Naive thymus-derived CD4-positive, alpha-beta T cell (primary cell): Measurements from ENCODE around the gene SRGAP1. TPM values are rescaled to one million over a fixed set of nuclear protein-coding genes. Genes with fewer than 3 reads are reported as not detected.

Source experiments
- ATAC-seq: fragments of 150-1000 bp; cut with Tn5 transposase; 2 replicates; pipeline ENCODE4 v1.10.0; 2021; ENCODE audit warnings: mild to moderate bottlenecking, moderate library complexity
- CTCF ChIA-PET: fragments of 350-600 bp; sonication (Branson Sonifier 250); formaldehyde crosslinking; loops from one replicate; lab custom pipeline; 2021; ENCODE audit warnings: antibody characterized with exemption; lab: Charles Lee
- POLR2A ChIA-PET: fragments of 350-600 bp; sonication (Branson Sonifier 250); formaldehyde crosslinking; loops from one replicate; lab custom pipeline; 2021; ENCODE audit warnings: antibody characterized with exemption, inconsistent platforms; lab: Charles Lee
- DNase-seq, 9 donors: peaks; one replicate each; pipeline versions ENCODE4 v3.0.0 to v3.0.0-alpha.2; 2020 to 2022; ENCODE audit warnings: mixed read lengths in 1 of 9
- H3K27ac ChIP-seq: one replicate; pipeline ENCODE4 v1.7.0; 2013; ENCODE audit warnings: mild to moderate bottlenecking, low read depth, low read length, moderate library complexity
- H3K27me3 ChIP-seq, 2 donors: one replicate each; pipeline ENCODE4 v1.7.0; 2013; ENCODE audit warnings: low read length in 2 of 2, mild to moderate bottlenecking in 2 of 2, moderate library complexity in 2 of 2; ENCODE audit not compliant: control insufficient read depth in 2 of 2, insufficient read depth in 2 of 2
- H3K36me3 ChIP-seq, 3 experiments: 1 replicate in 2 of 3; 2 replicates in 1 of 3; pipeline ENCODE4 v1.7.0; 2013; ENCODE audit warnings: low read length in 3 of 3, mild to moderate bottlenecking in 3 of 3, moderate library complexity in 1 of 3; ENCODE audit not compliant: insufficient read depth in 3 of 3, control insufficient read depth in 2 of 3
- H3K4me1 ChIP-seq, 2 donors: one replicate each; pipeline ENCODE4 v1.7.0; 2013; ENCODE audit warnings: low read length in 2 of 2, mild to moderate bottlenecking in 2 of 2, moderate library complexity in 1 of 2; ENCODE audit not compliant: control insufficient read depth in 2 of 2, insufficient read depth in 2 of 2
- H3K4me3 ChIP-seq: 2 replicates; pipeline ENCODE4 v1.7.0; 2013; ENCODE audit warnings: mild to moderate bottlenecking, low read length
- H3K9me3 ChIP-seq, 3 experiments: 1 replicate in 2 of 3; 2 replicates in 1 of 3; pipeline ENCODE4 v1.7.0; 2013; ENCODE audit warnings: low read length in 3 of 3; ENCODE audit not compliant: control insufficient read depth in 2 of 3
- H3K27ac Mint-ChIP-seq, 9 donors: one replicate each; pipeline ENCODE4 v1.8.0; 2020 to 2022; ENCODE audit warnings: mixed read lengths in 9 of 9, mild to moderate bottlenecking in 8 of 9, moderate library complexity in 5 of 9, inconsistent platforms in 2 of 9
- H3K27me3 Mint-ChIP-seq, 5 donors: one replicate each; pipeline ENCODE4 v1.8.0; 2021 to 2022; ENCODE audit warnings: mixed read lengths in 5 of 5, mild to moderate bottlenecking in 1 of 5
- H3K36me3 Mint-ChIP-seq, 5 donors: one replicate each; pipeline ENCODE4 v1.8.0; 2020 to 2022; ENCODE audit warnings: mixed read lengths in 5 of 5, mild to moderate bottlenecking in 3 of 5, inconsistent platforms in 1 of 5
- H3K4me1 Mint-ChIP-seq, 7 donors: one replicate each; pipeline ENCODE4 v1.8.0; 2020 to 2022; ENCODE audit warnings: mixed read lengths in 7 of 7, mild to moderate bottlenecking in 3 of 7, inconsistent platforms in 1 of 7
- H3K4me3 Mint-ChIP-seq, 10 donors: one replicate each; pipeline ENCODE4 v1.8.0; 2020 to 2022; ENCODE audit warnings: mild to moderate bottlenecking in 10 of 10, mixed read lengths in 10 of 10, moderate library complexity in 6 of 10, inconsistent platforms in 2 of 10
- H3K9me3 Mint-ChIP-seq, 11 donors: one replicate each; pipeline ENCODE4 v1.8.0; 2020 to 2022; ENCODE audit warnings: mixed read lengths in 11 of 11, mild to moderate bottlenecking in 4 of 11, inconsistent platforms in 1 of 11, moderate library complexity in 1 of 11
- intact Hi-C, 2 donors: fragments of 100-400 bp; cut with micrococcal nuclease; formaldehyde crosslinking; loops; one replicate each; pipeline ENCODE4 v1.15.1; 2023
- polyA plus RNA-seq, 2 donors: library from polyadenylated mRNA; unstranded; fragments of 300-500 nt; fragmentation: Illumina TruSeq; gene quantifications; one replicate each; pipeline ENCODE4 v1.2.3, GENCODE V29; 2021
- total RNA-seq, 6 experiments: library from RNA in 5 of 6; stranded (reverse) in 5 of 6; gene quantifications; 1 replicate in 5 of 6; 2 replicates in 1 of 6; pipeline ENCODE4 v1.2.3 and lab custom pipeline; 2021 to 2026

SRGAP1 gene
- total and polyA plus RNA-seq, 7 experiments from 2014 or later = 0.01 to 0.47 (median 0.08) TPM

- CTCF ChIA-PET = no interaction called here
- H3K27ac Mint-ChIP-seq = no peak overlapping the region
- H3K27me3 Mint-ChIP-seq = peaks cover 0 to 6% (median 0%) of the 10 kb centered on the region in 5 donors
These were observed 161.8 kb downstream of the SRGAP1 start for GRCh38 chr12:64006211-64006825.

GRCh38 chr12:64007853-64008252 is 163.4 kb downstream of the SRGAP1 start:
- Histone ChIP-seq H3K27ac (no peak overlapping the region), H3K36me3 (no peaks in the 10 kb centered on the region), H3K4me1 (no peaks in the 10 kb centered on the region), H3K9me3 (no peaks in the 10 kb centered on the region), H3K27me3 (no peaks in the 10 kb centered on the region), H3K4me3 (no peak overlapping the region)
- ChIA-PET POLR2A (no interaction called here), CTCF (no interaction called here)
- intact Hi-C loops = no loop called here
- H3K27ac Mint-ChIP-seq = no peak overlapping the region
- ATAC-seq (no peak), DNase-seq (no peak)
- no peaks in the 10 kb centered on the region for H3K36me3 Mint-ChIP-seq
- H3K9me3 Mint-ChIP-seq = peaks cover 0 to 4% (median 0%) of the 10 kb centered on the region in 11 donors
- H3K4me3 Mint-ChIP-seq = no peak overlapping the region
- no peaks in the 10 kb centered on the region for H3K4me1 Mint-ChIP-seq
- H3K27me3 Mint-ChIP-seq = peaks cover 0 to 6% (median 0%) of the 10 kb centered on the region in 5 donors

More at GRCh38 chr12:64006211-64006825, 161.8 kb downstream of the SRGAP1 start:
- intact Hi-C loops = no loop called here
- no peak for ATAC-seq
- H3K9me3 Mint-ChIP-seq = peaks cover 0 to 7% (median 1%) of the 10 kb centered on the region in 11 donors
- H3K4me1 Mint-ChIP-seq = no peaks in the 10 kb centered on the region
- Histone ChIP-seq H3K4me3 (no peak overlapping the region), H3K27ac (no peak overlapping the region), H3K4me1 (no peaks in the 10 kb centered on the region), H3K36me3 (no peaks in the 10 kb centered on the region), H3K9me3 (no peaks in the 10 kb centered on the region), H3K27me3 (no peaks in the 10 kb centered on the region)
- no peaks in the 10 kb centered on the region for H3K36me3 Mint-ChIP-seq
- H3K4me3 Mint-ChIP-seq = no peak overlapping the region
- DNase-seq = no peak
- POLR2A ChIA-PET = no interaction called here

- ATAC-seq (no peak), DNase-seq (no peak)
- POLR2A ChIA-PET = no interaction called here
- peaks cover 0 to 6% (median 0%) of the 10 kb centered on the region in 5 donors for H3K27me3 Mint-ChIP-seq
- no peaks in the 10 kb centered on the region for H3K36me3 Mint-ChIP-seq
- H3K4me1 Mint-ChIP-seq = no peaks in the 10 kb centered on the region
- Histone ChIP-seq H3K4me1 (no peaks in the 10 kb centered on the region), H3K4me3 (no peak overlapping the region), H3K27me3 (no peaks in the 10 kb centered on the region), H3K9me3 (no peaks in the 10 kb centered on the region), H3K36me3 (no peaks in the 10 kb centered on the region), H3K27ac (no peak overlapping the region)
- H3K27ac Mint-ChIP-seq = no peak overlapping the region
- CTCF ChIA-PET = no interaction called here
- intact Hi-C loops = no loop called here
- H3K4me3 Mint-ChIP-seq = no peak overlapping the region
- H3K9me3 Mint-ChIP-seq = peaks cover 0 to 2% (median 0%) of the 10 kb centered on the region in 11 donors
These were observed 164.1 kb downstream of the SRGAP1 start for GRCh38 chr12:64008596-64008995.

- H3K27ac Mint-ChIP-seq = no peak overlapping the region
- POLR2A ChIA-PET = no interaction called here
- DNase-seq (no peak), ATAC-seq (no peak)
- no peaks in the 10 kb centered on the region for H3K4me1 Mint-ChIP-seq
- H3K9me3 Mint-ChIP-seq = peaks cover 0 to 2% (median 0%) of the 10 kb centered on the region in 11 donors
- H3K27ac ChIP-seq = no peak overlapping the region
- H3K27me3 ChIP-seq = no peaks in the 10 kb centered on the region
- no peaks in the 10 kb centered on the region for H3K36me3 Mint-ChIP-seq
- H3K4me1 ChIP-seq = no peaks in the 10 kb centered on the region
- H3K4me3 Mint-ChIP-seq = no peak overlapping the region
- H3K9me3 ChIP-seq = no peaks in the 10 kb centered on the region
- H3K27me3 Mint-ChIP-seq = peaks cover 0 to 6% (median 0%) of the 10 kb centered on the region in 5 donors
- H3K4me3 ChIP-seq = no peak overlapping the region
- no peaks in the 10 kb centered on the region for H3K36me3 ChIP-seq
- CTCF ChIA-PET = no interaction called here
- intact Hi-C loops = no loop called here
These were observed 165.0 kb downstream of the SRGAP1 start for GRCh38 chr12:64009321-64010068.

GRCh38 chr12:64010069-64010686 is 165.7 kb downstream of the SRGAP1 start:
- Histone ChIP-seq H3K4me3 (no peak overlapping the region), H3K36me3 (no peaks in the 10 kb centered on the region), H3K27ac (no peak overlapping the region), H3K27me3 (no peaks in the 10 kb centered on the region), H3K9me3 (no peaks in the 10 kb centered on the region), H3K4me1 (no peaks in the 10 kb centered on the region)
- Mint-ChIP-seq H3K27me3 (peaks cover 0 to 6% (median 0%) of the 10 kb centered on the region in 5 donors), H3K4me3 (no peak overlapping the region), H3K27ac (no peak overlapping the region), H3K4me1 (no peaks in the 10 kb centered on the region), H3K9me3 (peaks cover 0 to 2% (median 0%) of the 10 kb centered on the region in 11 donors), H3K36me3 (no peaks in the 10 kb centered on the region)
- DNase-seq = no peak
- ATAC-seq = no peak
- intact Hi-C loops = no loop called here
- ChIA-PET POLR2A (no interaction called here), CTCF (no interaction called here)

- H3K4me3 ChIP-seq = no peak overlapping the region
- no peak for ATAC-seq
- peaks cover 0 to 5% (median 0%) of the 10 kb centered on the region in 5 donors for H3K27me3 Mint-ChIP-seq
- no peaks in the 10 kb centered on the region for H3K4me1 ChIP-seq
- H3K27me3 ChIP-seq = no peaks in the 10 kb centered on the region
- H3K9me3 ChIP-seq = no peaks in the 10 kb centered on the region
- no peaks in the 10 kb centered on the region for H3K9me3 Mint-ChIP-seq
- no peak overlapping the region for H3K4me3 Mint-ChIP-seq
- H3K36me3 ChIP-seq = no peaks in the 10 kb centered on the region
- H3K27ac ChIP-seq = no peak overlapping the region
- ChIA-PET CTCF (no interaction called here), POLR2A (no interaction called here)
- H3K36me3 Mint-ChIP-seq = no peaks in the 10 kb centered on the region
- no peak for DNase-seq
- intact Hi-C loops = no loop called here
- H3K27ac Mint-ChIP-seq = no peak overlapping the region
- no peaks in the 10 kb centered on the region for H3K4me1 Mint-ChIP-seq
These were observed 172.0 kb downstream of the SRGAP1 start for GRCh38 chr12:64016521-64016920.
